ENCODE data around the gene FRAT1. TPM values are rescaled to one million over a fixed set of nuclear protein-coding genes. Genes with fewer than 3 reads are reported as not detected.
"Not testable (repeated sequence)": the region's sequence is repeated elsewhere in the genome, so short reads cannot be mapped to it uniquely, and the experiment has no call there.

The FRAT1 gene
- total RNA-seq, 1 donor from 2014 or later = 1.3 TPM

DNA sequence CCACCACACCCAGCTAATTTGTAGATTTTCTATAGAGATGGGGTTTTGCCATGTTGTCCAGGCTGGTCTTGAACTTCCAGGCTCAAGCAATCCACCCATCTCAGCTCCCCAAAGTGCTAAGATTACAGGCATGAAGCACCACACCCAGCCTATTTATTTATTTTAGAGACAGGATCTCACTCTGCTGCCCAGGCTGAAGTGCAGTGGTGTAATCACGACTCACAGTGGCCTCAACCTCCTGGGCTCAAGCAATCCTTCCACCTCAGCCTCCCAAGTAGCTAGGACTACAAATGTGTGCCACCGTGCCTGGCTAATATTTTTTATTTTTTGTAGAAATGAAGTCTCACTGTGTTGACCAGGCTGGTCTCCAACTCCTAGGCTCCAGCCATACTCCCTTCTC is 22.3 kb downstream of the FRAT1 start:
- Mint-ChIP-seq H3K4me1 (ENCODE audit: low read depth) (peaks cover 11% of the 10 kb centered on the region), H3K4me3 (ENCODE audit: unreplicated experiment) (no peak overlapping the region), H3K27ac (ENCODE audit: unreplicated experiment) (no peak overlapping the region), H3K27me3 (ENCODE audit: low read depth) (peaks cover 22% of the 10 kb centered on the region), H3K36me3 (ENCODE audit: low read depth) (no peaks in the 10 kb centered on the region), H3K9me3 (ENCODE audit: low read depth) (no peaks in the 10 kb centered on the region)
- no peak for TF ChIP-seq CTCF (IDR thresholded peaks at IDR 0.05)
- DNase-seq (ENCODE audit: low spot score) = no peak

DNA sequence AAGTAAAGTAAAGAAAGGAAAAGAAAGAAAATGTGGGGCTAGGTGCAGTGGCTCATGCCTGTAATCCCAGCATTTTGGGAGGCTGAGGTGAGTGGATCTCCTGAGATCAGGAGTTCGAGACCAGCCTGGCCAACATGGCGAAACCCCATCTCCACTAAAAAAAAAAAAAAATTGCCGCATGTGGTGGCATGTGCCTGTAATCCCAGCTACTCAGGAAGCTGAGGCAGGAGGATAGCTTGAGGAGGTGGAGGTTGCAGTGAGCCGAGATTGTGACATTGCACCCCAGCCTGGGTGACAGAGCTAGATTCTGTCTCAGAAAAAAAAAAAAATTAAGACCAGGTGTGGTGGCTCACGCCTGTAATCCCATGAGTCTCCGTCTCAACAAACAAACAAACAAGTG is 24.6 kb downstream of the FRAT1 start:
- not testable (repeated sequence) for H3K9me3 Mint-ChIP-seq (ENCODE audit: low read depth); H3K4me1 Mint-ChIP-seq (ENCODE audit: low read depth); H3K27me3 Mint-ChIP-seq (ENCODE audit: low read depth); DNase-seq (ENCODE audit: low spot score); H3K27ac Mint-ChIP-seq (ENCODE audit: unreplicated experiment); H3K4me3 Mint-ChIP-seq (ENCODE audit: unreplicated experiment); H3K36me3 Mint-ChIP-seq (ENCODE audit: low read depth)

GRCh38 chr10:97347317-97347716 is 28.2 kb downstream of the FRAT1 start:
- Mint-ChIP-seq H3K9me3 (ENCODE audit: low read depth) (no peaks in the 10 kb centered on the region), H3K27me3 (ENCODE audit: low read depth) (peaks cover 4% of the 10 kb centered on the region), H3K36me3 (ENCODE audit: low read depth) (peaks cover 4% of the 10 kb centered on the region), H3K4me1 (ENCODE audit: low read depth) (no peaks in the 10 kb centered on the region), H3K4me3 (ENCODE audit: unreplicated experiment) (no peak overlapping the region), H3K27ac (ENCODE audit: unreplicated experiment) (no peak overlapping the region)
- TF ChIP-seq CTCF (IDR thresholded peaks at IDR 0.05) = no peak
- no peak for DNase-seq (ENCODE audit: low spot score)

GRCh38 chr10:97349752-97350513 is 30.9 kb downstream of the FRAT1 start:
- no peaks in the 10 kb centered on the region for H3K27me3 Mint-ChIP-seq (ENCODE audit: low read depth)
- H3K36me3 Mint-ChIP-seq (ENCODE audit: low read depth) = peaks cover 4% of the 10 kb centered on the region
- DNase-seq (ENCODE audit: low spot score) = no peak
- no peak for TF ChIP-seq CTCF (IDR thresholded peaks at IDR 0.05)
- no peaks in the 10 kb centered on the region for H3K9me3 Mint-ChIP-seq (ENCODE audit: low read depth)
- no peaks in the 10 kb centered on the region for H3K4me1 Mint-ChIP-seq (ENCODE audit: low read depth)
- no peak overlapping the region for H3K4me3 Mint-ChIP-seq (ENCODE audit: unreplicated experiment)
- H3K27ac Mint-ChIP-seq (ENCODE audit: unreplicated experiment) = no peak overlapping the region

DNA sequence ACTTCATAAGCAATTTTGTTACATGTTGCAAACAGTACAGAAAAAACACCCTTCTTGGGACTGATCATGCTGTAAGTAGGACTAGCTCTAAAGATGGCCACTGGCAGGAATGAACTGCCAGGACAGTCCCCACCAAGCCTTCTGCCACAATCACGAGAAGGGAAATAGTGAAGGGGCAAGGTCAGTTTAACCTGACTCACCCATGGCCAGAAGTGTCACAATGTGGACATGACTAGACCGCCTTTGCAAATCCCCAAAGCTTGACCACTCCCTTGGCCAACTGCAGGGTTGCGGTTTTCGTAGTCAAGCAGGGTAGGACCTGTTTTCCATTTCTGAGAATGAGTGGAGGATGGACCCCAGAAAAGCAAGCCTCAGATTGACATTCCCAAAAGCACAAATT is 34.9 kb downstream of the FRAT1 start:
- Mint-ChIP-seq H3K9me3 (ENCODE audit: low read depth) (no peaks in the 10 kb centered on the region), H3K4me3 (ENCODE audit: unreplicated experiment) (no peak overlapping the region), H3K27ac (ENCODE audit: unreplicated experiment) (no peak overlapping the region), H3K4me1 (ENCODE audit: low read depth) (no peaks in the 10 kb centered on the region), H3K36me3 (ENCODE audit: low read depth) (peaks cover 22% of the 10 kb centered on the region), H3K27me3 (ENCODE audit: low read depth) (no peaks in the 10 kb centered on the region)
- DNase-seq (ENCODE audit: low spot score) = no peak
- no peak for TF ChIP-seq CTCF (IDR thresholded peaks at IDR 0.05)

- DNase-seq (ENCODE audit: low spot score) = no peak
- H3K36me3 Mint-ChIP-seq (ENCODE audit: low read depth) = peaks cover 23% of the 10 kb centered on the region
These were observed 36.5 kb downstream of the FRAT1 start for GRCh38 chr10:97355571-97355975.

More at GRCh38 chr10:97355571-97355975, 36.5 kb downstream of the FRAT1 start:
- no peaks in the 10 kb centered on the region for H3K4me1 Mint-ChIP-seq (ENCODE audit: low read depth)
- H3K4me3 Mint-ChIP-seq (ENCODE audit: unreplicated experiment) = no peak overlapping the region
- no peak overlapping the region for H3K27ac Mint-ChIP-seq (ENCODE audit: unreplicated experiment)
- TF ChIP-seq CTCF (IDR thresholded peaks at IDR 0.05) = peak; percentile 63
- no peaks in the 10 kb centered on the region for H3K27me3 Mint-ChIP-seq (ENCODE audit: low read depth)
- H3K9me3 Mint-ChIP-seq (ENCODE audit: low read depth) = no peaks in the 10 kb centered on the region

Measured in chondrocyte (in vitro differentiated cells).